HepG2 (cell line): ENCODE measurements around the gene DCST2. TPM values are rescaled to one million over a fixed set of nuclear protein-coding genes. Genes with fewer than 3 reads are reported as not detected.

Experiments used
- ARNT2 ChIP-seq: sonication (generic); formaldehyde crosslinking; IDR thresholded peaks from 2 replicates; pipeline ENCODE4 v1.8.0; 2022; ENCODE audit warnings: mild to moderate bottlenecking, low read depth, missing genetic modification reagents, moderate library complexity
- CCAR2 ChIP-seq: fragments of 200-400 bp; formaldehyde crosslinking; optimal IDR thresholded peaks from 2 replicates; pipeline ENCODE3; 2018; ENCODE audit warnings: low read depth, mild to moderate bottlenecking, low read length, moderate library complexity
- ERF ChIP-seq: IDR thresholded peaks from 2 replicates; pipeline ENCODE4 v1.6.1; 2018; ENCODE audit warnings: missing biosample characterization, missing genetic modification reagents
- FOSL2 ChIP-seq: sonication (generic); formaldehyde crosslinking; IDR thresholded peaks from 2 replicates; pipeline ENCODE4 v1.4.0; 2020; ENCODE audit warnings: missing genetic modification reagents
- GATAD1 ChIP-seq: IDR thresholded peaks from 2 replicates; pipeline ENCODE4 v1.6.1; 2016; ENCODE audit warnings: missing genetic modification reagents, missing compliant biosample characterization
- IKZF4 ChIP-seq: sonication (generic); formaldehyde crosslinking; IDR thresholded peaks from 2 replicates; pipeline ENCODE4 v1.5.1; 2020; ENCODE audit warnings: borderline replicate concordance, mild to moderate bottlenecking, low read depth, missing genetic modification reagents; ENCODE audit errors: not compliant biosample characterization
- ISL2 ChIP-seq: sonication (generic); formaldehyde crosslinking; IDR thresholded peaks from 2 replicates; pipeline ENCODE4 v1.5.0; 2020; ENCODE audit warnings: missing genetic modification reagents
- MED1 ChIP-seq: sonication (generic); formaldehyde crosslinking; IDR thresholded peaks from 2 replicates; pipeline ENCODE4 v1.4.0; 2020; ENCODE audit warnings: missing genetic modification reagents
- MLLT10 ChIP-seq: sonication (generic); formaldehyde crosslinking; IDR thresholded peaks from 2 replicates; pipeline ENCODE4 v1.4.0; 2020; ENCODE audit warnings: missing genetic modification reagents
- NCOR1 ChIP-seq: fragments of 200-600 bp; sonication (generic); IDR thresholded peaks from 2 replicates; pipeline ENCODE4 v1.7.0; 2017; ENCODE audit warnings: antibody characterized with exemption, low read length, borderline replicate concordance
- NR2C2 ChIP-seq: sonication (generic); formaldehyde crosslinking; IDR thresholded peaks from 2 replicates; pipeline ENCODE4 v1.4.0; 2020; ENCODE audit warnings: missing genetic modification reagents, mild to moderate bottlenecking, moderate library complexity, borderline replicate concordance
- SCMH1 ChIP-seq: sonication (generic); formaldehyde crosslinking; IDR thresholded peaks from 2 replicates; pipeline ENCODE4 v1.9.0; 2021; ENCODE audit warnings: missing genetic modification reagents, mild to moderate bottlenecking, borderline replicate concordance
- SP1 ChIP-seq, 2 experiments: fragments of 450-650 bp in 1 of 2; sonication (generic) in 1 of 2; formaldehyde crosslinking in 1 of 2; IDR thresholded peaks; 2 replicates each; pipeline versions ENCODE4 v1.4.0 to v1.6.1; 2016 to 2020; ENCODE audit warnings: missing genetic modification reagents in 1 of 2
- SRY ChIP-seq: sonication (generic); formaldehyde crosslinking; IDR thresholded peaks from 2 replicates; pipeline ENCODE4 v1.8.0; 2022; ENCODE audit warnings: mild to moderate bottlenecking, missing genetic modification reagents
- ZEB1 ChIP-seq: IDR thresholded peaks from 2 replicates; pipeline ENCODE4 v1.6.1; 2012; ENCODE audit warnings: mild to moderate bottlenecking, low read depth, inconsistent platforms; ENCODE audit not compliant: insufficient replicate concordance
- ZNF292 ChIP-seq: sonication (generic); formaldehyde crosslinking; IDR thresholded peaks from 2 replicates; pipeline ENCODE4 v1.8.1; 2022; ENCODE audit warnings: mild to moderate bottlenecking, low read depth, missing genetic modification reagents, borderline replicate concordance
- ZNF451 ChIP-seq: sonication (generic); formaldehyde crosslinking; IDR thresholded peaks from 2 replicates; pipeline ENCODE4 v1.5.0; 2020; ENCODE audit warnings: mild to moderate bottlenecking, missing genetic modification reagents
- ZNF607 ChIP-seq: sonication (generic); formaldehyde crosslinking; IDR thresholded peaks from 2 replicates; pipeline ENCODE4 v1.5.1; 2020; ENCODE audit warnings: missing genetic modification reagents, mild to moderate bottlenecking, borderline replicate concordance
- ZNF670 ChIP-seq: sonication (generic); formaldehyde crosslinking; IDR thresholded peaks from 2 replicates; pipeline ENCODE4 v1.8.0; 2022; ENCODE audit warnings: mild to moderate bottlenecking, missing genetic modification reagents, borderline replicate concordance
- ZNF724P ChIP-seq: sonication (generic); formaldehyde crosslinking; IDR thresholded peaks from 2 replicates; pipeline ENCODE4 v1.8.0; 2022; ENCODE audit warnings: missing genetic modification reagents, borderline replicate concordance
- ZNF891 ChIP-seq: sonication (generic); formaldehyde crosslinking; IDR thresholded peaks from 2 replicates; pipeline ENCODE4 v1.5.0; 2020; ENCODE audit warnings: mild to moderate bottlenecking, missing genetic modification reagents
- ZSCAN20 ChIP-seq: sonication (generic); formaldehyde crosslinking; IDR thresholded peaks from 2 replicates; pipeline ENCODE4 v1.4.0; 2020; ENCODE audit warnings: missing genetic modification reagents, mild to moderate bottlenecking, borderline replicate concordance
- polyA plus RNA-seq, 8 experiments: library from polyadenylated mRNA; depleted of rRNA in 3 of 8; stranded (reverse) in 7 of 8; unstranded in 1 of 8; fragments of >200 nt; fragmentation: Illumina TruSeq in 4 of 8; extraction: Trizol in 4 of 8; gene quantifications; 2 replicates each; pipeline versions ENCODE4 v1.2.1 to v1.2.3, GENCODE V29; 2011 to 2016; ENCODE audit warnings: low read depth in 4 of 8, missing spikeins in 1 of 8, mixed read lengths in 1 of 8; ENCODE audit not compliant: insufficient read depth in 1 of 8
- total RNA-seq, 5 experiments: library from RNA; depleted of rRNA; stranded (reverse); fragments of >200 nt; fragmentation: Illumina TruSeq; extraction: Trizol; gene quantifications; 2 replicates each; pipeline ENCODE4 v1.2.3, GENCODE V29; 2016; ENCODE audit warnings: low read depth in 1 of 5
- TF ChIP-seq, protein P1 (sequence below): sonication (generic); formaldehyde crosslinking; IDR thresholded peaks from 2 replicates; pipeline ENCODE4 v1.4.0; 2020; ENCODE audit warnings: missing genetic modification reagents
- TF ChIP-seq, protein P2 (sequence below): sonication (generic); formaldehyde crosslinking; IDR thresholded peaks from 2 replicates; pipeline ENCODE4 v1.5.1; 2020; ENCODE audit warnings: missing genetic modification reagents, mild to moderate bottlenecking, borderline replicate concordance
- TF ChIP-seq, protein P3 (sequence below): IDR thresholded peaks from 2 replicates; pipeline ENCODE4 v1.6.1; 2016; ENCODE audit warnings: low read depth

Gene DCST2
- total and polyA plus RNA-seq, 2 of the 13 experiments (the other 11 are each of a cell fraction or from before 2014, with no cell fraction given), result 0.74 TPM; not detected in 1

DNA sequence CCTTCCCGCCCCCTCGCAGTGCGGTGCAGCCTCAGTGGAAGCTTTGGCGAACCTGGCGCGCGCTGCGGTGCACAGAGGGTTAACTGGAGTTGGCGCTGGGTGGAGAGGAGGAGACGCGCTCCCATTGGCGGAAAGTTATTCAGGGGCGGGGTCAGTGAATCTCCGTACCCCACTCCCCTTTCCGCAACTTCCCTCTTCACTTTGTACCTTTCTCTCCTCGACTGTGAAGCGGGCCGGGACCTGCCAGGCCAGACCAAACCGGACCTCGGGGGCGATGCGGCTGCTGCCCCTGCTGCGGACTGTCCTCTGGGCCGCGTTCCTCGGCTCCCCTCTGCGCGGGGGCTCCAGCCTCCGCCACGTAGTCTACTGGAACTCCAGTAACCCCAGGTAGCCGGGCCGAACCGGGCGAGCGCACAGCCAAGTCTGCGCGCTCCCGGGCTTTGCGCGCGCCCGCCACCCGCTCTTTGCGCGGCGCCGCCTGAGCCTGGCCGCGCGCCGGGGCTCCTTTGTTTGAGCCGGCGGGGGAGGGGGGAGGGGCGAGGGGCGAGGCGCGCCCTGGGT, 30.0 kb upstream of the DCST2 start, which contains the start of gene EFNA4 (continued):
- TF ChIP-seq CCAR2 (no peak), SCMH1 (CRISPR knock-in tag) (no peak), ZSCAN20 (no peak), NR2C2 (CRISPR knock-in tag) (no peak), ISL2 (CRISPR knock-in tag) (0 out of 2 replicates have a peak, but pooled peaks have one; percentile 25), IKZF4 (CRISPR knock-in tag) (no peak), MED1 (peak; percentile 42; the same call in 1 of the 2 replicates), NCOR1 (0 out of 2 replicates have a peak, but pooled peaks have one; percentile 30), ZNF724P (CRISPR knock-in tag) (0 out of 2 replicates have a peak, but pooled peaks have one; percentile 32), ZEB1 (peak; percentile 45), ZNF292 (peak; percentile 10; the same call in 1 of the 2 replicates), ZNF607 (peak; percentile 77; the same call in 1 of the 2 replicates), ZNF451 (CRISPR knock-in tag) (0 out of 2 replicates have a peak, but pooled peaks have one; percentile 39), ERF (CRISPR knock-in tag) (0 out of 2 replicates have a peak, but pooled peaks have one; percentile 21), SRY (peak; percentile 49; the same call in 1 of the 2 replicates), ZNF891 (peak; percentile 31; the same call in 1 of the 2 replicates), ARNT2 (0 out of 2 replicates have a peak, but pooled peaks have one; percentile 41), MLLT10 (CRISPR knock-in tag) (no peak), ZNF670 (CRISPR knock-in tag) (no peak), SP1 (IDR thresholded peaks at IDR 0.05) (no peak), SP1 (CRISPR knock-in tag; IDR thresholded peaks at IDR 0.05) (peak; percentile 33; the same call in 1 of the 2 replicates), FOSL2 (0 out of 2 replicates have a peak, but pooled peaks have one; percentile 6), GATAD1 (CRISPR knock-in tag) (peak; percentile 43; the same call in 1 of the 2 replicates)
- TF ChIP-seq, protein P1, sequence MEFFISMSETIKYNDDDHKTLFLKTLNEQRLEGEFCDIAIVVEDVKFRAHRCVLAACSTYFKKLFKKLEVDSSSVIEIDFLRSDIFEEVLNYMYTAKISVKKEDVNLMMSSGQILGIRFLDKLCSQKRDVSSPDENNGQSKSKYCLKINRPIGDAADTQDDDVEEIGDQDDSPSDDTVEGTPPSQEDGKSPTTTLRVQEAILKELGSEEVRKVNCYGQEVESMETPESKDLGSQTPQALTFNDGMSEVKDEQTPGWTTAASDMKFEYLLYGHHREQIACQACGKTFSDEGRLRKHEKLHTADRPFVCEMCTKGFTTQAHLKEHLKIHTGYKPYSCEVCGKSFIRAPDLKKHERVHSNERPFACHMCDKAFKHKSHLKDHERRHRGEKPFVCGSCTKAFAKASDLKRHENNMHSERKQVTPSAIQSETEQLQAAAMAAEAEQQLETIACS (CRISPR knock-in tag), result peak; percentile 92
- TF ChIP-seq, protein P2, sequence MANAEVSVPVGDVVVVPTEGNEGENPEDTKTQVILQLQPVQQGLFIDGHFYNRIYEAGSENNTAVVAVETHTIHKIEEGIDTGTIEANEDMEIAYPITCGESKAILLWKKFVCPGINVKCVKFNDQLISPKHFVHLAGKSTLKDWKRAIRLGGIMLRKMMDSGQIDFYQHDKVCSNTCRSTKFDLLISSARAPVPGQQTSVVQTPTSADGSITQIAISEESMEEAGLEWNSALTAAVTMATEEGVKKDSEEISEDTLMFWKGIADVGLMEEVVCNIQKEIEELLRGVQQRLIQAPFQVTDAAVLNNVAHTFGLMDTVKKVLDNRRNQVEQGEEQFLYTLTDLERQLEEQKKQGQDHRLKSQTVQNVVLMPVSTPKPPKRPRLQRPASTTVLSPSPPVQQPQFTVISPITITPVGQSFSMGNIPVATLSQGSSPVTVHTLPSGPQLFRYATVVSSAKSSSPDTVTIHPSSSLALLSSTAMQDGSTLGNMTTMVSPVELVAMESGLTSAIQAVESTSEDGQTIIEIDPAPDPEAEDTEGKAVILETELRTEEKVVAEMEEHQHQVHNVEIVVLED (CRISPR knock-in tag), result 0 out of 2 replicates have a peak, but pooled peaks have one; percentile 30
- TF ChIP-seq, protein P3, sequence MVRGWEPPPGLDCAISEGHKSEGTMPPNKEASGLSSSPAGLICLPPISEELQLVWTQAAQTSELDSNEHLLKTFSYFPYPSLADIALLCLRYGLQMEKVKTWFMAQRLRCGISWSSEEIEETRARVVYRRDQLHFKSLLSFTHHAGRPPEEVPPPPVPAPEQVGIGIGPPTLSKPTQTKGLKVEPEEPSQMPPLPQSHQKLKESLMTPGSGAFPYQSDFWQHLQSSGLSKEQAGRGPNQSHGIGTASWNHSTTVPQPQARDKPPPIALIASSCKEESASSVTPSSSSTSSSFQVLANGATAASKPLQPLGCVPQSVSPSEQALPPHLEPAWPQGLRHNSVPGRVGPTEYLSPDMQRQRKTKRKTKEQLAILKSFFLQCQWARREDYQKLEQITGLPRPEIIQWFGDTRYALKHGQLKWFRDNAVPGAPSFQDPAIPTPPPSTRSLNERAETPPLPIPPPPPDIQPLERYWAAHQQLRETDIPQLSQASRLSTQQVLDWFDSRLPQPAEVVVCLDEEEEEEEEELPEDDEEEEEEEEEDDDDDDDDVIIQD, result peak; percentile 86; the same call in 1 of the 2 replicates
